Esophagus muscularis mucosa (tissue), 4 donors: ENCODE measurements around the gene TMX3. TPM values are rescaled to one million over a fixed set of nuclear protein-coding genes. Genes with fewer than 3 reads are reported as not detected.

ENCODE experiments used
- DNase-seq: peaks from one replicate; pipeline ENCODE4 v3.0.0-alpha.2; 2017; ENCODE audit errors: extremely low spot score
- H3K27ac ChIP-seq, 4 donors: fragments of 200-600 bp; sonication (generic); replicated peaks in 1 of 4; 1 replicate in 3 of 4; 2 replicates in 1 of 4; pipeline ENCODE4 v1.5.1; 2016 to 2019; ENCODE audit warnings: mild to moderate bottlenecking in 1 of 4
- H3K27me3 ChIP-seq, 4 donors: fragments of 200-600 bp; sonication (generic); one replicate each; pipeline versions ENCODE4 v1.5.1 to v1.6.0; 2016 to 2019
- H3K36me3 ChIP-seq, 4 donors: fragments of 200-600 bp; sonication (generic); one replicate each; pipeline ENCODE4 v1.5.1; 2016 to 2019
- H3K4me1 ChIP-seq, 4 donors: fragments of 200-600 bp; sonication (generic); one replicate each; pipeline ENCODE4 v1.5.1; 2016 to 2019
- H3K4me3 ChIP-seq, 4 donors: fragments of 200-600 bp; sonication (generic); 1 replicate in 2 of 4; 2 replicates in 2 of 4; pipeline ENCODE4 v1.5.1; 2016 to 2019; ENCODE audit warnings: mild to moderate bottlenecking in 4 of 4, moderate library complexity in 1 of 4
- H3K9me3 ChIP-seq, 4 donors: fragments of 200-600 bp; sonication (generic); 1 replicate in 3 of 4; 2 replicates in 1 of 4; pipeline ENCODE4 v1.5.1; 2016 to 2019
- EP300 ChIP-seq: sonication (generic); formaldehyde crosslinking; IDR thresholded peaks from one replicate; pipeline ENCODE4 v1.6.1; 2017; ENCODE audit warnings: antibody characterized with exemption
- POLR2A ChIP-seq: fragments of 450-650 bp; IDR thresholded peaks from one replicate; pipeline ENCODE4 v1.6.1; 2017; ENCODE audit warnings: antibody characterized with exemption, moderate library complexity, mild to moderate bottlenecking, low read depth
- POLR2AphosphoS5 ChIP-seq, 2 donors: sonication (generic); formaldehyde crosslinking; IDR thresholded peaks; one replicate each; pipeline ENCODE4 v1.6.1; 2017; ENCODE audit warnings: antibody characterized with exemption in 2 of 2
- WGBS: methylation state at CpG from one replicate; pipeline ENCODE4 v1.1.5; 2018; 5-methylcytosine and 5-hydroxymethylcytosine counted together
- intact Hi-C: fragments of 100-400 bp; cut with DNase I; formaldehyde crosslinking; loops from one replicate; pipeline ENCODE4 v1.15.1; 2023
- total RNA-seq, 4 donors: library from RNA; depleted of rRNA; stranded (reverse); fragments of >200 nt; gene quantifications; one replicate each; pipeline versions ENCODE4 v1.1.0 to v1.2.1, GENCODE V29; 2016
- TF ChIP-seq, protein P1 (sequence below), 3 experiments: fragments of 200-600 bp in 2 of 3; fragments of 450-650 bp in 1 of 3; sonication (generic) in 2 of 3; IDR thresholded peaks; one replicate each; pipeline ENCODE4 v1.5.1; 2017 to 2019; ENCODE audit warnings: antibody characterized with exemption in 3 of 3, mild to moderate bottlenecking in 2 of 3, moderate library complexity in 1 of 3

TMX3 gene, protein sequence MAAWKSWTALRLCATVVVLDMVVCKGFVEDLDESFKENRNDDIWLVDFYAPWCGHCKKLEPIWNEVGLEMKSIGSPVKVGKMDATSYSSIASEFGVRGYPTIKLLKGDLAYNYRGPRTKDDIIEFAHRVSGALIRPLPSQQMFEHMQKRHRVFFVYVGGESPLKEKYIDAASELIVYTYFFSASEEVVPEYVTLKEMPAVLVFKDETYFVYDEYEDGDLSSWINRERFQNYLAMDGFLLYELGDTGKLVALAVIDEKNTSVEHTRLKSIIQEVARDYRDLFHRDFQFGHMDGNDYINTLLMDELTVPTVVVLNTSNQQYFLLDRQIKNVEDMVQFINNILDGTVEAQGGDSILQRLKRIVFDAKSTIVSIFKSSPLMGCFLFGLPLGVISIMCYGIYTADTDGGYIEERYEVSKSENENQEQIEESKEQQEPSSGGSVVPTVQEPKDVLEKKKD
- total RNA-seq = 10 to 100 TPM; 29.0 to 39.5 (median 31.3) TPM

DNA sequence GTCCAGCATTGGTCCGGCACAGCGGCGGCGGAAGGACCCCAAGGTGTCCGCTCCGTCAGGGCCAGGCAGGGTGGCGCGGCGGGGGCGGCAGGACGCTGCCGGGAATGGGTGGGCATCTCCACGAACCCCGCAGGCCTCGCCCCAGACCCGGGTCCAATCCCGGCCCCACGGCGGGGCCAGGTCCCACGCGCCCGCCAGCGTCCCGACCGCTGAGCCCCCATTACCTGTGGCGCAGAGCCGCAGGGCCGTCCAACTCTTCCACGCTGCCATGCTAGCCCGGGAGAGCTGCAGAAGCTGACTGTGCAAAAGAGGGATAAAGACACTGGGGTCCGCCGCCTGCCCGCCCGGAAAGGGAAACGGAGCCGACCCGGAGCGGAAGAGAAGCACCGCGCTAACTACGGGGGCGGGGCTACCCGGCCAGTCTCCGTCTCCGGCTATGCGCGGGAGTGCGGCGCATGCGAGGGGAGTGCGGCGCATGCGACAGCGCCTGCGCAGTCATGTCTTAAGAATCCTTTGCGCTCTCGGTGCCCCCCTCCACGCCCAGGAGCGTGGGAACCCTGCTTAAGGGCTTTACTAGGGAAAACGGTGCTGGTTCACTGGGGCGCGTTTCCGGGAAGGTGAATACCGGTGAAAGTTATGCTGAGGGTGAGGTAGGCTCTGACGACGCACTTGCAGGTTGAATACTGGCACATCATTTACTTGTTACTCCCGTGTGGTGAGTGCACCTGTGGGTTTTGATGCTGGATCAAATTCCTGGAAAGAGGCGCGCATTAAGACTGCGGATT lies at the start of gene TMX3:
TMX3 (minus strand) TSS at position 397 of the 785 bp plus-strand sequence; CDS start at position 270, 127 bp downstream.
- Histone ChIP-seq H3K36me3 (peaks cover 0 to 31% (median 18%) of the 10 kb centered on the region in 4 donors), H3K9me3 (no peaks in the 10 kb centered on the region), H3K27me3 (no peaks in the 10 kb centered on the region), H3K4me3 (peak within 1 kb of the TSS; percentile 89 to 95 (median 92)), H3K4me1 (peaks cover 5 to 37% (median 30%) of the 10 kb centered on the region in 4 donors), H3K27ac (peak within 1 kb of the TSS; percentile 80 to 84 (median 82))
- 3% methylated on average over 18 of the region's 70 CpGs for WGBS
- peak; percentile 93 for DNase-seq
- TF ChIP-seq EP300 (no peak), POLR2AphosphoS5 (IDR thresholded peaks at IDR 0.05) (peak; percentile 60 to 89), POLR2A (no peak)
- TF ChIP-seq, protein P1, sequence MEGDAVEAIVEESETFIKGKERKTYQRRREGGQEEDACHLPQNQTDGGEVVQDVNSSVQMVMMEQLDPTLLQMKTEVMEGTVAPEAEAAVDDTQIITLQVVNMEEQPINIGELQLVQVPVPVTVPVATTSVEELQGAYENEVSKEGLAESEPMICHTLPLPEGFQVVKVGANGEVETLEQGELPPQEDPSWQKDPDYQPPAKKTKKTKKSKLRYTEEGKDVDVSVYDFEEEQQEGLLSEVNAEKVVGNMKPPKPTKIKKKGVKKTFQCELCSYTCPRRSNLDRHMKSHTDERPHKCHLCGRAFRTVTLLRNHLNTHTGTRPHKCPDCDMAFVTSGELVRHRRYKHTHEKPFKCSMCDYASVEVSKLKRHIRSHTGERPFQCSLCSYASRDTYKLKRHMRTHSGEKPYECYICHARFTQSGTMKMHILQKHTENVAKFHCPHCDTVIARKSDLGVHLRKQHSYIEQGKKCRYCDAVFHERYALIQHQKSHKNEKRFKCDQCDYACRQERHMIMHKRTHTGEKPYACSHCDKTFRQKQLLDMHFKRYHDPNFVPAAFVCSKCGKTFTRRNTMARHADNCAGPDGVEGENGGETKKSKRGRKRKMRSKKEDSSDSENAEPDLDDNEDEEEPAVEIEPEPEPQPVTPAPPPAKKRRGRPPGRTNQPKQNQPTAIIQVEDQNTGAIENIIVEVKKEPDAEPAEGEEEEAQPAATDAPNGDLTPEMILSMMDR (IDR thresholded peaks at IDR 0.05) = peak in 1 of 3 experiments; percentile 18
- intact Hi-C loops = no loop called here

DNA sequence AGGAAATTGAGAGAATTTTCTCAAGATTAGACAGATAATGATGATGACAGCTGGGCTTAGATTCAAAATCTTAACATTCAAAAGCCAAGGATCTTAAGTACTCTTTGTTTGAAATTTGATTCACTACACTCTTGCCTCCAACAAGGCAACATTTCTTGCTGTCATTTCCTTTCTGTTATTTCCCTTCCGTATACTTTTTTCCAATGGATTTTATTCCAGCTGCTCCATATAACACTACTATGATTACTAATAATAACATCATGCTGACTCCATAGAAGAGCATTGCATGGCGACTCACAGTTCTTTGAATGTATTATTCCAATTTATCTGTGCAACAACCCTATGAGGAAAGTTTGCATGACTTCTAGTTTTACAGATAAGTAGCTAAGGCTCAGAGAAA lies 49.1 kb upstream of the TMX3 start:
- Histone ChIP-seq H3K4me3 (no peak overlapping the region), H3K27ac (no peak overlapping the region), H3K27me3 (no peaks in the 10 kb centered on the region), H3K36me3 (no peaks in the 10 kb centered on the region), H3K4me1 (no peaks in the 10 kb centered on the region), H3K9me3 (peaks cover 0 to 9% (median 0%) of the 10 kb centered on the region in 4 donors)
- WGBS = 80% methylated on average over 2 of the region's 2 CpGs
- no peak for DNase-seq
- TF ChIP-seq POLR2AphosphoS5 (IDR thresholded peaks at IDR 0.05) (no peak), EP300 (no peak), POLR2A (no peak)
- TF ChIP-seq, protein P1 (IDR thresholded peaks at IDR 0.05) = no peak
- intact Hi-C loops = no loop called here

DNA sequence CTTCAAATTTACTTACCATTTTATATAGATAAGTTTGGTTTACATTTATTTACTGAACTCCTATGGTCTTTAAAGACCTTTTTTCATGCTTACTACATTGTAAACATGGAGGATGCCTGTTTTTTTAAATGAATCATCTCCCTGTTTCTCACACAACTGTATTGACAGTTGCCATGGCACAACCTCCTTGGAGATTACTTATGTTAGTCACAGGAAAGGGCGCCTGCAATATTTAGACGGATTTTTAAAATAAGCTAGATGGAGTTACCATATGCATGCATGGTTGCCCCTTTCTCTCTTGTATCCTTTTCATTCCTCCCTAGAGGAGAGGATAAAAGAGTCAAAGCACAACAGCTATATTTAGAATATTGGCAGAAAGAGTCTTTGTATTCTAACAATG lies 48.2 kb upstream of the TMX3 start:
- no peaks in the 10 kb centered on the region for H3K36me3 ChIP-seq
- WGBS = 89% methylated on average over 2 of the region's 2 CpGs
- no peaks in the 10 kb centered on the region for H3K27me3 ChIP-seq
- no peaks in the 10 kb centered on the region for H3K4me1 ChIP-seq
- no peak for DNase-seq
- H3K9me3 ChIP-seq = peaks cover 0 to 9% (median 3%) of the 10 kb centered on the region in 4 donors
- no peak for TF ChIP-seq POLR2AphosphoS5 (IDR thresholded peaks at IDR 0.05)
- no peak for TF ChIP-seq EP300
- TF ChIP-seq, protein P1 (IDR thresholded peaks at IDR 0.05) = no peak
- TF ChIP-seq POLR2A = no peak
- no peak overlapping the region for H3K27ac ChIP-seq
- intact Hi-C loops = no loop called here
- H3K4me3 ChIP-seq = no peak overlapping the region

DNA sequence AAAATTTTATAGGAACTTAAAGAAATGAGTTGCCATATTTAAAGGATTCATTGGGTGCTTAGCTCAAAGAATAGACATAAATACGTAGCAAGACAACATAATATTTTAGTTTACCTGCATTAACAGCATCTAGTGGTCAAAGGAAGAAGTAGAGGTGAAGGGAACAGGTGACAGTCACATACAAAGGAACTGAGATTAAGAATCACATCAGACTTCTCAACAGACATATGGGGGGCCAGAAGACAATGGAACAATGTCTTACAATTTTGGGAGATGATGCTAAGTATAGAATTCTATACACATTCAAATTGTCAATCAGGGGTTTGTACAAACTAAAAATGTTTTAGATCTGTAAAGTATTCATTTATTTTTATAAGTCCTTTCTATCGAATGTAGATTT lies 44.4 kb upstream of the TMX3 start:
- intact Hi-C loops = no loop called here
- 92% methylated on average over 2 of the region's 2 CpGs for WGBS
- Histone ChIP-seq H3K36me3 (no peaks in the 10 kb centered on the region), H3K27me3 (no peaks in the 10 kb centered on the region), H3K9me3 (peaks cover 0 to 9% (median 3%) of the 10 kb centered on the region in 4 donors), H3K4me1 (no peaks in the 10 kb centered on the region), H3K27ac (no peak overlapping the region), H3K4me3 (no peak overlapping the region)
- DNase-seq = no peak
- no peak for TF ChIP-seq POLR2A
- no peak for TF ChIP-seq EP300
- TF ChIP-seq, protein P1 (IDR thresholded peaks at IDR 0.05) = no peak
- TF ChIP-seq POLR2AphosphoS5 (IDR thresholded peaks at IDR 0.05) = no peak
